Endothelial cell of umbilical vein (primary cell): ENCODE data around the gene NPPB.

ENCODE experiments used
- CTCF ChIP-seq, 2 donors: IDR thresholded peaks; 1 replicate in 1 of 2; 2 replicates in 1 of 2; pipeline ENCODE4 v1.5.1; 2011; ENCODE audit warnings: low read length in 2 of 2, mild to moderate bottlenecking in 2 of 2, moderate library complexity in 2 of 2, control low read depth in 1 of 2, inconsistent platforms in 1 of 2, low read depth in 1 of 2; ENCODE audit not compliant: insufficient read depth in 1 of 2; ENCODE audit errors: extremely low read depth in 1 of 2
- EZH2 ChIP-seq: IDR thresholded peaks from 2 replicates; pipeline ENCODE4 v1.6.1; 2012; ENCODE audit warnings: borderline replicate concordance, low read depth, mild to moderate bottlenecking, moderate library complexity, low read length, inconsistent platforms; ENCODE audit not compliant: severe bottlenecking
- FOS ChIP-seq: IDR thresholded peaks from 2 replicates; pipeline ENCODE4 v1.6.1; 2011; ENCODE audit warnings: mild to moderate bottlenecking, low read length, moderate library complexity, borderline replicate concordance; ENCODE audit not compliant: insufficient read depth
- JUN ChIP-seq: IDR thresholded peaks from 2 replicates; pipeline ENCODE4 v1.6.1; 2011; ENCODE audit warnings: borderline replicate concordance, low read depth; ENCODE audit not compliant: insufficient read length, insufficient read depth
- MYC ChIP-seq: IDR thresholded peaks from one replicate; pipeline ENCODE4 v1.6.1; 2011; ENCODE audit warnings: mild to moderate bottlenecking, low read depth, low read length
- POLR2A ChIP-seq: IDR thresholded peaks from 2 replicates; pipeline ENCODE4 v1.6.1; 2012; ENCODE audit warnings: low read depth, mild to moderate bottlenecking, control low read depth, low read length
- POLR2AphosphoS5 ChIP-seq: IDR thresholded peaks from 2 replicates; pipeline ENCODE4 v1.6.1; 2012; ENCODE audit warnings: low read depth, mild to moderate bottlenecking, control low read depth, low read length, moderate library complexity; ENCODE audit not compliant: insufficient read depth
- TF ChIP-seq, protein P1 (sequence below): IDR thresholded peaks from 2 replicates; pipeline ENCODE4 v1.6.1; 2011; ENCODE audit not compliant: insufficient read depth, insufficient read length

DNA sequence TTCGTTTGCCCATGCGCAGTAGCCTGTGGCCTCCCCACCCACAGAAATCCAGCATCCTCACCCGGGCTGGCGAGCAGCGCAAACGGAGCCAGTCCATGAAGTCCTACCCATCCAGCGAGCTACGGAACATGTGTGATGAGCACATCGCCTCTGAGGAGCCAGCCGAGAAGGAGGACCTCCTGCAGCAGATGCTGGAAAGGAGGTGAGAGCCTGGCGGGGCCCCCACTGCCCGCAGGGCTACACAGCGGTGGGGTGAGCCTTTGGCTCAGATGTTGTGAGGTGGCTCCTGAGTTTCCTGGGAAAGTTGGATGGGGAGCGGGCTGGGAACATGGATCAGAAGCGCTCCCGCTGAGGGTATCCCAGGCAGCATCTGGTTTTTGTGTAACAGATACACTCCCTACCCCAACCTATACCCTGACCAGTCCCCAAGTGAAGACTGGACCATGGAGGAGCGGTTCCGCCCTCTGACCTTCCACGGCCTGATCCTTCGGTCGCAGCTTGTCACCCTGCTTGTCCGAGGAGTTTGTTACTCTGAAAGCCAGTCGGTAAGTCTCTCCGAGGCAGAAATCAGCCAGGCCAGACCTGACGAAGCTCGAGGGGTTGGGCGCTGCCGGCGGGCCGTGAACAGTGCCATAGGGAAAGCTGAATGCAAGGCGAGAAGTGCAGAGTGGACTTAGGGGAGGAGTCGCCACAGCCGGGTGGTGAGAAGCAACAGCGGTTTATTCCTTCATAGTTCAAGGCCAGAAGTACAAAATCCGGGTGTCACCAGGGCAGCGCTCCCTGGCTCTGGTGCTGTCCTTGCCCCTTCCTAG lies 21.6 kb downstream of the NPPB start:
- TF ChIP-seq CTCF (IDR thresholded peaks at IDR 0.05; ENCODE audit: extremely low read depth in 1 of 2, insufficient read depth in 1 of 2, low read depth in 1 of 2, low read length in 2 of 2) (no peak), JUN (no peak), POLR2A (no peak), MYC (no peak), POLR2AphosphoS5 (no peak), FOS (no peak), EZH2 (no peak)
- TF ChIP-seq, protein P1, sequence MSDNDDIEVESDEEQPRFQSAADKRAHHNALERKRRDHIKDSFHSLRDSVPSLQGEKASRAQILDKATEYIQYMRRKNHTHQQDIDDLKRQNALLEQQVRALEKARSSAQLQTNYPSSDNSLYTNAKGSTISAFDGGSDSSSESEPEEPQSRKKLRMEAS = no peak
